ENCODE results near the gene ERC1.

Gene ERC1

DNA sequence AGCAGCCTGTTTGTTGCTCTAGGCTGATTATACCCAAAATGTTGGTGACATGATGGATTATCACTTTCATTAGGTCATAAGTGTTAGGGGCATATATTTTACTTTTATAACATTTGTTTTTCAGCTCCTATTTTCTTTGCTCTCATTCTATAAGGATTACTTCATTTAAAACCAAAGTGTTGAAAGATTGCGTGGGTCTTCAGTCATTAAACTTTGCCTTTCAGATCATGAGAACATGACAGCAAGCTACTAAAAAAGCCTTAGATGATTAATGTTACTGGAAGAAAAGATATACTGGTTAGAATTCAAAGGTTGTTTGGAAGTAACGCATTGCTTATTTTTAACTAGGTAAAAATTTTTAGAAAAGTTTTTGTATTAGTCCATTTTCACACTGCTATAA is 156.8 kb downstream of the ERC1 start:
- H3K27me3 ChIP-seq (ENCODE audit: control insufficient read depth in 1 of 2, insufficient read depth in 1 of 2, low read length in 2 of 2) = no peaks in the 10 kb centered on the region
- H3K79me1 ChIP-seq (replicated peaks; ENCODE audit: low read length, poor library complexity, severe bottlenecking) = peaks cover 6% of the 10 kb centered on the region
- no peak overlapping the region for H3K27ac ChIP-seq (ENCODE audit: low read length, poor library complexity, severe bottlenecking)
- no peak overlapping the region for H2BK120ac ChIP-seq (ENCODE audit: low read depth, low read length)
- no peak overlapping the region for H4K91ac ChIP-seq (ENCODE audit: low read length)
- no peak overlapping the region for H2AFZ ChIP-seq (ENCODE audit: low read depth, low read length)
- H3K4me1 ChIP-seq (ENCODE audit: control insufficient read depth, insufficient read depth, low read depth, low read length) = no peaks in the 10 kb centered on the region
- no peak overlapping the region for H2AK5ac ChIP-seq (ENCODE audit: low read length, severe bottlenecking)
- H3K18ac ChIP-seq (ENCODE audit: low read depth in 1 of 2, low read length in 2 of 2) = no peak overlapping the region
- no peak overlapping the region for H2BK5ac ChIP-seq (ENCODE audit: low read depth, low read length, poor library complexity, severe bottlenecking)
- H3K4ac ChIP-seq (ENCODE audit: low read depth in 1 of 2, low read length in 2 of 2) = no peak overlapping the region
- H3K36me3 ChIP-seq (ENCODE audit: control insufficient read depth in 1 of 2, insufficient read depth in 2 of 2, low read depth in 1 of 2, low read length in 2 of 2) = peaks cover 2 to 37% of the 10 kb centered on the region in 2 experiments
- no peak overlapping the region for H2BK15ac ChIP-seq (ENCODE audit: low read depth, poor library complexity, severe bottlenecking)
- 100% methylated on average over 1 of the region's 2 CpGs for WGBS
- H3K23ac ChIP-seq (ENCODE audit: low read length in 2 of 2) = no peak overlapping the region
- no peak overlapping the region for H3K4me3 ChIP-seq (ENCODE audit: insufficient read depth in 1 of 2, low read depth in 1 of 2, low read length in 2 of 2)
- no peak overlapping the region for H4K8ac ChIP-seq (ENCODE audit: low read length)
- H3K9ac ChIP-seq (ENCODE audit: low read length) = no peak overlapping the region
- no peak for DNase-seq
- no peak overlapping the region for H3K14ac ChIP-seq (ENCODE audit: low read length in 2 of 2)
- H2BK12ac ChIP-seq (ENCODE audit: low read length in 2 of 2) = no peak overlapping the region
- H3K4me2 ChIP-seq (ENCODE audit: low read length, poor library complexity, severe bottlenecking) = no peak overlapping the region
- no peaks in the 10 kb centered on the region for H3K9me3 ChIP-seq (ENCODE audit: control insufficient read depth, low read length)

DNA sequence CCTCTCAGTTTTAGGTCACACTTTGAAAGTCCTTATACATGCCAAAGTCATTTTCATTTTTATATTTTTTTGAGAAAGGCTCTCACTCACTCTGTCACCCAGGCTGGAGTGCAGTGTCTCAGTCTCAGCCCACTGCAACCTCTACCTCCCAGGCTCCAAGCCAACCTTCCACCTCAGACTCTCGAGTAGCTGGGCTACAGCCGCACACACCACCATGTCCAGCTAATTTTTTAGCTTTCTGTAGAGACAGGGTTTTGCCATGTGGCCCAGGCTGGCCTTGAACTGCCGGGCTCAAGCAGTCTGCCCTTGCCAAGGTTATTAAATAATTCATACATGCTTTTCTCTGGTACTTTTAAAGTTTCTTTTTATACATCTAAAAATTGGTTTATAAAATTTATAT is 166.0 kb downstream of the ERC1 start:
- H3K79me1 ChIP-seq (replicated peaks; ENCODE audit: low read length, poor library complexity, severe bottlenecking) = peaks cover 15% of the 10 kb centered on the region
- H3K4ac ChIP-seq (ENCODE audit: low read depth in 1 of 2, low read length in 2 of 2) = no peak overlapping the region
- H3K27ac ChIP-seq (ENCODE audit: low read length, poor library complexity, severe bottlenecking) = no peak overlapping the region
- H2BK5ac ChIP-seq (ENCODE audit: low read depth, low read length, poor library complexity, severe bottlenecking) = no peak overlapping the region
- no peak overlapping the region for H2AFZ ChIP-seq (ENCODE audit: low read depth, low read length)
- no peak overlapping the region for H3K9ac ChIP-seq (ENCODE audit: low read length)
- H3K4me1 ChIP-seq (ENCODE audit: control insufficient read depth, insufficient read depth, low read depth, low read length) = no peaks in the 10 kb centered on the region
- no peak overlapping the region for H4K91ac ChIP-seq (ENCODE audit: low read length)
- no peak overlapping the region for H3K4me2 ChIP-seq (ENCODE audit: low read length, poor library complexity, severe bottlenecking)
- H2BK15ac ChIP-seq (ENCODE audit: low read depth, poor library complexity, severe bottlenecking) = no peak overlapping the region
- H3K23ac ChIP-seq (ENCODE audit: low read length in 2 of 2) = no peak overlapping the region
- H3K27me3 ChIP-seq (ENCODE audit: control insufficient read depth in 1 of 2, insufficient read depth in 1 of 2, low read length in 2 of 2) = no peaks in the 10 kb centered on the region
- no peak overlapping the region for H3K18ac ChIP-seq (ENCODE audit: low read depth in 1 of 2, low read length in 2 of 2)
- H2BK120ac ChIP-seq (ENCODE audit: low read depth, low read length) = no peak overlapping the region
- H3K4me3 ChIP-seq (ENCODE audit: insufficient read depth in 1 of 2, low read depth in 1 of 2, low read length in 2 of 2) = no peak overlapping the region
- H2BK12ac ChIP-seq (ENCODE audit: low read length in 2 of 2) = no peak overlapping the region
- peaks cover 4 to 35% of the 10 kb centered on the region in 2 experiments for H3K36me3 ChIP-seq (ENCODE audit: control insufficient read depth in 1 of 2, insufficient read depth in 2 of 2, low read depth in 1 of 2, low read length in 2 of 2)
- WGBS = 100% methylated on average over 2 of the region's 3 CpGs
- H4K8ac ChIP-seq (ENCODE audit: low read length) = no peak overlapping the region
- no peak overlapping the region for H3K14ac ChIP-seq (ENCODE audit: low read length in 2 of 2)
- no peak overlapping the region for H2AK5ac ChIP-seq (ENCODE audit: low read length, severe bottlenecking)
- no peaks in the 10 kb centered on the region for H3K9me3 ChIP-seq (ENCODE audit: control insufficient read depth, low read length)
- DNase-seq = no peak

DNA sequence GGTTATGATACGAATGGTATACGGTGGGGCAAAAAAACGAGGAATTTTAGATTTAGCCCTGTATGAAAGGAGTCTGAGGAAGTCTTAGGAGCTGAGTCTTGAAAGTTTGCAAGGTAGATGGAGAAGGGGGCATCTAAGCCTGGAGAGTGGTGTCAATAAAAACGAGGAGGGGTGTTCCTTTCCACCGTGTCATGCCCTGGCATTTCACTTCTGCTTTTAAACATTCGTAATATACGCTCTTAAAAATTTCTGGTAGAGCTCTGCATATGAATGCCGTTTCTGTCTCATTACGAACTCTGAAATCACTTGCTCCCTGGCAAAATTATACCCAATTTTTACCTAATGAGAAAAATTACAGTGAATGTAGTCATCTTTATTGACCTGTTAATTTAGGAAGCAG is 170.2 kb downstream of the ERC1 start:
- Histone ChIP-seq H4K91ac (ENCODE audit: low read length) (no peak overlapping the region), H3K9ac (ENCODE audit: low read length) (no peak overlapping the region), H3K18ac (ENCODE audit: low read depth in 1 of 2, low read length in 2 of 2) (no peak overlapping the region), H3K4me2 (ENCODE audit: low read length, poor library complexity, severe bottlenecking) (no peak overlapping the region), H3K36me3 (ENCODE audit: control insufficient read depth in 1 of 2, insufficient read depth in 2 of 2, low read depth in 1 of 2, low read length in 2 of 2) (peaks cover 4 to 15% of the 10 kb centered on the region in 2 experiments), H2BK5ac (ENCODE audit: low read depth, low read length, poor library complexity, severe bottlenecking) (no peak overlapping the region), H3K4me3 (ENCODE audit: insufficient read depth in 1 of 2, low read depth in 1 of 2, low read length in 2 of 2) (no peak overlapping the region), H2AK5ac (ENCODE audit: low read length, severe bottlenecking) (no peak overlapping the region), H3K79me1 (replicated peaks; ENCODE audit: low read length, poor library complexity, severe bottlenecking) (peaks cover 15% of the 10 kb centered on the region), H3K4me1 (ENCODE audit: control insufficient read depth, insufficient read depth, low read depth, low read length) (no peaks in the 10 kb centered on the region), H2BK12ac (ENCODE audit: low read length in 2 of 2) (no peak overlapping the region), H3K4ac (ENCODE audit: low read depth in 1 of 2, low read length in 2 of 2) (no peak overlapping the region), H2BK120ac (ENCODE audit: low read depth, low read length) (no peak overlapping the region), H3K27me3 (ENCODE audit: control insufficient read depth in 1 of 2, insufficient read depth in 1 of 2, low read length in 2 of 2) (no peaks in the 10 kb centered on the region), H3K23ac (ENCODE audit: low read length in 2 of 2) (no peak overlapping the region), H4K8ac (ENCODE audit: low read length) (no peak overlapping the region), H3K14ac (ENCODE audit: low read length in 2 of 2) (no peak overlapping the region), H3K27ac (ENCODE audit: low read length, poor library complexity, severe bottlenecking) (no peak overlapping the region), H2AFZ (ENCODE audit: low read depth, low read length) (no peak overlapping the region), H3K9me3 (ENCODE audit: control insufficient read depth, low read length) (no peaks in the 10 kb centered on the region), H2BK15ac (ENCODE audit: low read depth, poor library complexity, severe bottlenecking) (no peak overlapping the region)
- no peak for DNase-seq
- over 99% methylated on average over 7 of the region's 9 CpGs for WGBS

DNA sequence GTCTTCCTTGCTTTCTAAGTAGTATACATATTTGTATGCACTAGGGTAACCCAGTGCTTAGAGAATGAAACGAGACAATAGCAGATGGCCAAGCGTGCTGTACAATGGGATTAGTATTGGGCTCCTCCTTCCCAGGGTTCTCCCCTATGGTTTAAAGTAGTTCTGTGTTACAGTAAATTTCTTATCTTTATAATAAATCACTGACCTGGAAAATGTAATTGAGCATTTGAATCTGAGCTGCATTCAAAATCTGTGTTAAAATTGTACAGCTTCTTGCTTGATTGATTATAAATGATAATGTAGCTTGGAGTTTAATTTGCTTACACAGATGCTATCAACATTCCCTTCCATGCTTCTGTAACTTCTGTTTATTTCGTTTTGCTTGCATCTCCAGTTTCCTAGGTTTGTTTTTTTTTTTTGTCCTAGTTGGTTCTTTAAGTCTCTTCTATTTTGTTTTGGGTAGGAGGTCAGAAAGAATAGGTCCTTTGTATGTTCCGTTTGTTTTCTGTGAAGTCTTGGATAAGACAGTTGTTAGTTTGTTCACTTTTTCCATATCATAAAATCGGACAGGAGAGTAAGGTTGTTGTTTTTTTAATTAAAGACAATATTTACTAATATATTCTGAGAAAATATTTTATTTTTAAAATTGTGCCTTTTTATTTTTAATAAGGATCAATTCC is 171.2 kb downstream of the ERC1 start:
- Histone ChIP-seq H3K18ac (ENCODE audit: low read depth in 1 of 2, low read length in 2 of 2) (no peak overlapping the region), H3K9ac (ENCODE audit: low read length) (no peak overlapping the region), H3K27ac (ENCODE audit: low read length, poor library complexity, severe bottlenecking) (no peak overlapping the region), H3K4me2 (ENCODE audit: low read length, poor library complexity, severe bottlenecking) (no peak overlapping the region), H2BK12ac (ENCODE audit: low read length in 2 of 2) (no peak overlapping the region), H2AK5ac (ENCODE audit: low read length, severe bottlenecking) (no peak overlapping the region), H3K36me3 (ENCODE audit: control insufficient read depth in 1 of 2, insufficient read depth in 2 of 2, low read depth in 1 of 2, low read length in 2 of 2) (peaks cover 4 to 16% of the 10 kb centered on the region in 2 experiments), H2BK5ac (ENCODE audit: low read depth, low read length, poor library complexity, severe bottlenecking) (no peak overlapping the region), H3K79me1 (replicated peaks; ENCODE audit: low read length, poor library complexity, severe bottlenecking) (peaks cover 15% of the 10 kb centered on the region), H3K4ac (ENCODE audit: low read depth in 1 of 2, low read length in 2 of 2) (no peak overlapping the region), H3K4me1 (ENCODE audit: control insufficient read depth, insufficient read depth, low read depth, low read length) (no peaks in the 10 kb centered on the region), H2AFZ (ENCODE audit: low read depth, low read length) (no peak overlapping the region), H3K23ac (ENCODE audit: low read length in 2 of 2) (no peak overlapping the region), H2BK15ac (ENCODE audit: low read depth, poor library complexity, severe bottlenecking) (no peak overlapping the region), H3K14ac (ENCODE audit: low read length in 2 of 2) (no peak overlapping the region), H3K9me3 (ENCODE audit: control insufficient read depth, low read length) (no peaks in the 10 kb centered on the region), H2BK120ac (ENCODE audit: low read depth, low read length) (no peak overlapping the region), H3K27me3 (ENCODE audit: control insufficient read depth in 1 of 2, insufficient read depth in 1 of 2, low read length in 2 of 2) (no peaks in the 10 kb centered on the region), H4K8ac (ENCODE audit: low read length) (no peak overlapping the region), H3K4me3 (ENCODE audit: insufficient read depth in 1 of 2, low read depth in 1 of 2, low read length in 2 of 2) (no peak overlapping the region), H4K91ac (ENCODE audit: low read length) (no peak overlapping the region)
- no peak for DNase-seq
- 64% methylated on average over 3 of the region's 5 CpGs for WGBS

All from mesenchymal stem cell (in vitro differentiated cells and primary cell).